K562 (cell line): Measurements from ENCODE around the gene CD24.

ENCODE experiments used
- CTCF ChIP-seq, 3 experiments: IDR thresholded peaks in 2 of 3; conservative IDR thresholded peaks in 1 of 3; 2 replicates each; pipeline ENCODE4 v1.5.1; 2011 to 2012; ENCODE audit warnings: low read length in 3 of 3, mild to moderate bottlenecking in 3 of 3, control low read depth in 2 of 3, improper control_type of control experiment in 1 of 3, inconsistent platforms in 1 of 3, low read depth in 1 of 3, mixed read lengths in 1 of 3, moderate library complexity in 1 of 3; ENCODE audit not compliant: insufficient read depth in 2 of 3
- NFE2L1 ChIP-seq: fragments of 450-650 bp; IDR thresholded peaks from 2 replicates; pipeline ENCODE4 v1.6.1; 2016; ENCODE audit warnings: missing genetic modification characterization, low read depth, mild to moderate bottlenecking, missing compliant biosample characterization, moderate library complexity, borderline replicate concordance
- TCF7L2 ChIP-seq: fragments of 150-350 bp; IDR thresholded peaks from 2 replicates; pipeline ENCODE4 v1.6.1; 2016; ENCODE audit warnings: low read depth, mild to moderate bottlenecking, low read length, moderate library complexity

- no peak for TF ChIP-seq CTCF (IDR thresholded peaks at IDR 0.05 in 2 of 3, conservative IDR thresholded peaks at IDR 0.05 in 1 of 3; ENCODE audit: insufficient read depth in 2 of 3, low read depth in 1 of 3, low read length in 3 of 3)
- no peak for TF ChIP-seq NFE2L1 (tag)
- TF ChIP-seq TCF7L2: no peak
Observed at GRCh38 chr6:107019047-107019446, 44.5 kb upstream of the CD24 start.
